ENCODE measurements around the gene SKI. TPM values are rescaled to one million over a fixed set of nuclear protein-coding genes. Genes with fewer than 3 reads are reported as not detected.

Gene SKI
- total RNA-seq, 4 donors from 2014 or later: 60.2 to 157 (median 79.0) TPM

DNA sequence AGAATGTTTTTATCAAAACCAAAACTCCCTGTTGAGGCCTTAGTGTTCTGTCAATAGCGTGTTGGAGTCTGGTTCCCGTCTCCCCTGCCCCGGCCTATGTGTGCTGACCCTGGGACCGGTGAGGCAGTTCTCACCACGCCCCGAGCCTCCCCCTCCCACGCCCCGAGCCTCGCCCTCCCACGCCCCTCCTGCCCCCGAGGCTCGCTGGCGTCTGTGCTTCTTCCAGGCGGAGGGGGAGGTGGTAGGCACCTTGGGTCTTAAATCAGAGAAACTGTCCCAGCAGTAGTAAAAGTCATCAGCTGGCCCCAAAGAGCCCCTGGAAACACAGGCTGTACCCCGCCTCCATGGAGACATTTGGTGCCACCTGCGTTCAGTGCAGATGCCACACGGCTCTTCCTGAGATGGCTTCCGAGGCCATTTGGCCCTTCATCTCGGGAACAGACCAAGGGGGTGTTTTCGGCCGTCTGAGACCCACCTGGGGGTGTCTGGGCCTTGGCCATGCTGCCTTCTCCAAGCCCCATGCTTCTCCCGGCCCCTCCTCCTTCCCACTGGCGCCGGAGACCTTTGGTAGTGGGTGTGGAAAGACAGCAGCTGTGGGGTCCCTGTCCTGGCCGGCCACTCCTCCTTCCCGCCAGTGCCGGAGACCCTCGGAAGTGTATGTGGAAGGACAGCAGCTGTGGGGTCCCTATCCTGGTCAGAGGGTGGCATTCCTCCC, 44.7 kb downstream of the SKI start:
- WGBS, 2 donors (ENCODE audit: low coverage in 1 of 2): 60% methylated on average over 1 of the region's 28 CpGs; no CpG with 5 or more reads in 1 of the 2 donors
- Histone ChIP-seq H3K9me3 (no peaks in the 10 kb centered on the region), H3K27me3 (no peaks in the 10 kb centered on the region), H3K4me3 (no peak overlapping the region), H3K36me3 (peaks cover 0 to 4% of the 10 kb centered on the region in 2 donors), H3K27ac (peak overlapping the region; percentile 0 to 82 (median 78)), H3K4me1 (peaks cover 21 to 100% (median 98%) of the 10 kb centered on the region in 3 donors)
- no peak for ATAC-seq
- TF ChIP-seq POLR2AphosphoS5 (IDR thresholded peaks at IDR 0.05) (no peak), POLR2A (IDR thresholded peaks at IDR 0.05) (no peak), EP300 (IDR thresholded peaks at IDR 0.05) (no peak)
- TF ChIP-seq, protein P1, sequence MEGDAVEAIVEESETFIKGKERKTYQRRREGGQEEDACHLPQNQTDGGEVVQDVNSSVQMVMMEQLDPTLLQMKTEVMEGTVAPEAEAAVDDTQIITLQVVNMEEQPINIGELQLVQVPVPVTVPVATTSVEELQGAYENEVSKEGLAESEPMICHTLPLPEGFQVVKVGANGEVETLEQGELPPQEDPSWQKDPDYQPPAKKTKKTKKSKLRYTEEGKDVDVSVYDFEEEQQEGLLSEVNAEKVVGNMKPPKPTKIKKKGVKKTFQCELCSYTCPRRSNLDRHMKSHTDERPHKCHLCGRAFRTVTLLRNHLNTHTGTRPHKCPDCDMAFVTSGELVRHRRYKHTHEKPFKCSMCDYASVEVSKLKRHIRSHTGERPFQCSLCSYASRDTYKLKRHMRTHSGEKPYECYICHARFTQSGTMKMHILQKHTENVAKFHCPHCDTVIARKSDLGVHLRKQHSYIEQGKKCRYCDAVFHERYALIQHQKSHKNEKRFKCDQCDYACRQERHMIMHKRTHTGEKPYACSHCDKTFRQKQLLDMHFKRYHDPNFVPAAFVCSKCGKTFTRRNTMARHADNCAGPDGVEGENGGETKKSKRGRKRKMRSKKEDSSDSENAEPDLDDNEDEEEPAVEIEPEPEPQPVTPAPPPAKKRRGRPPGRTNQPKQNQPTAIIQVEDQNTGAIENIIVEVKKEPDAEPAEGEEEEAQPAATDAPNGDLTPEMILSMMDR (IDR thresholded peaks at IDR 0.05): no peak

DNA sequence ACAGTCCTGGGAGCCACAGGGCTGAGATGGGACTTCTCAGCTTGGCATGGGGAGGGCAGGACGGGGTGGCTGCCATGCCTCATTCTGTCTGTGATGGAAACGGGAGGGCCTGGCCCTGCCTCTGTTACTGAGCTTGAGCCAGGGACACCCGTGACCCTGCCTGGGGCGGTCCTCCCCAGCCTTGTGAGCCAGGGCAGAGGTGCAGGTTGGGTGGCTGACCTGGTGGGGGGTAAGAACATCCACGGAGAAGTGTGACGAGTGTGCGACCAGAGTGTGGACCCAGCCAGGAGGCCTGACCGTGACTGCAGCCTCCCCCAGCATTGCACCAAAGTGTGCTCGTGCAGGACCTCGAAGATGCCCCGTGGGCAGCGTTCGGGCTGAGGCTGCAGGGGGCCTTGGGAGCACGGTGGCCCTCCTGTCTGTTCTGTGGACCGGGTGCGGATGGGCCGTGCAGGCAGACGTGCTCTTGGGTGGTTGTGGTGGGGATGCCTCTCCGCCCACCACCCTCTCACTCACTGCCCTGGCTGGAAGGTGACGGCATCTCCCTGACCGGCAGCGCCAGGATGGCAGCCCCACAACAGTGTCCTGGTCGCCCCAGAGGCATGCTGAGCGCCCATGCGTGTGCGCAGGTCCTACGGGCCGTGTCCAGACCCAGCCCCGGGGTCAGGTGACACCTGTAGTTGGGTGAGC, 45.4 kb downstream of the SKI start:
- Histone ChIP-seq H3K4me3 (peak overlapping the region in 1 of 2 donors; percentile 29), H3K27me3 (no peaks in the 10 kb centered on the region), H3K36me3 (peaks cover 0 to 4% of the 10 kb centered on the region in 2 donors), H3K4me1 (peaks cover 21 to 100% (median 98%) of the 10 kb centered on the region in 3 donors), H3K27ac (peak overlapping the region; percentile 19 to 82 (median 78)), H3K9me3 (no peaks in the 10 kb centered on the region)
- ATAC-seq: peak; percentile 21
- TF ChIP-seq POLR2AphosphoS5 (IDR thresholded peaks at IDR 0.05): no peak
- TF ChIP-seq, protein P1 (IDR thresholded peaks at IDR 0.05): no peak
- TF ChIP-seq POLR2A (IDR thresholded peaks at IDR 0.05): no peak
- no peak for TF ChIP-seq EP300 (IDR thresholded peaks at IDR 0.05)
- 43% methylated on average over 8 of the region's 29 CpGs; no CpG with 5 or more reads in 1 of the 2 donors for WGBS, 2 donors (ENCODE audit: low coverage in 1 of 2)

DNA sequence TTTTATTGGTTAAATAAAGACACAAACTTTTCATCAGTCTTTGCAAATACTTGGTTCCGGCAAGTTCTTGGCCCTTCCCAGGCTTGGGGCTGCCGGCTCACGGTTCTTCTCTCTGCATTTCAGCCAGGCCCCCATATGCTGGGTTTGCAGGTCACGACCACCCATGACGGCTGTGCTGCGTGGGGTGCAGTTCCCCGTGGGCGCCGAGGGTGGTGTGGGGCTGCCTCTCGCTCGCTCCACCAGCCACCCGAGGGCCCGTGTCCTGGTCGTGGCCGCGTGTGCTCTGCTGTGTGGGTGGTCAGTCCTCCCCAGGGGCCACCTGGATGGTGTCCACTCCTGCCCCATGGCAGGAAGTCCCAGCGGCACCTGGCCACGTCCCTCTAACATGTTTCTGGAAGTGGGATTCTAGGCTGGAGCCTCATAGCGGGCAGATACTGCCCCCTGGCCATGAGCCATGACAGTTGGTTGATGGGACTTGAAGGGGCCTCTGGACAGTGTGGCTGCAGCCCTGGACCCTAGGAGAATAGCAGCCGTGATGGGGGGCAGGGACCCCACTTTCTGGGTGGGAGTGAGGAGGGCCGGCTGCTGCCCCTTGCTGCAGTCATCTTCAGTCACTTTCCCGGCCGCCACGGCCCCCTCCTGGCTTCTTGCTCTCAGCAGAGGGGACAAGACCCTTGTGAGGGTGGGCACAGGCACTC, 46.3 kb downstream of the SKI start:
- Histone ChIP-seq H3K36me3 (peaks cover 0 to 4% of the 10 kb centered on the region in 2 donors), H3K4me3 (peak overlapping the region in 1 of 2 donors; percentile 29), H3K9me3 (no peaks in the 10 kb centered on the region), H3K27ac (peak overlapping the region; percentile 13 to 82 (median 78)), H3K27me3 (no peaks in the 10 kb centered on the region), H3K4me1 (peaks cover 21 to 100% (median 98%) of the 10 kb centered on the region in 3 donors)
- TF ChIP-seq EP300 (IDR thresholded peaks at IDR 0.05): no peak
- TF ChIP-seq, protein P1 (IDR thresholded peaks at IDR 0.05): peak in 1 of 4 experiments; percentile 19
- no peak for ATAC-seq
- WGBS, 2 donors (ENCODE audit: low coverage in 1 of 2): 18 to 20% methylated on average over 1 to 8 of the region's 24 CpGs

DNA sequence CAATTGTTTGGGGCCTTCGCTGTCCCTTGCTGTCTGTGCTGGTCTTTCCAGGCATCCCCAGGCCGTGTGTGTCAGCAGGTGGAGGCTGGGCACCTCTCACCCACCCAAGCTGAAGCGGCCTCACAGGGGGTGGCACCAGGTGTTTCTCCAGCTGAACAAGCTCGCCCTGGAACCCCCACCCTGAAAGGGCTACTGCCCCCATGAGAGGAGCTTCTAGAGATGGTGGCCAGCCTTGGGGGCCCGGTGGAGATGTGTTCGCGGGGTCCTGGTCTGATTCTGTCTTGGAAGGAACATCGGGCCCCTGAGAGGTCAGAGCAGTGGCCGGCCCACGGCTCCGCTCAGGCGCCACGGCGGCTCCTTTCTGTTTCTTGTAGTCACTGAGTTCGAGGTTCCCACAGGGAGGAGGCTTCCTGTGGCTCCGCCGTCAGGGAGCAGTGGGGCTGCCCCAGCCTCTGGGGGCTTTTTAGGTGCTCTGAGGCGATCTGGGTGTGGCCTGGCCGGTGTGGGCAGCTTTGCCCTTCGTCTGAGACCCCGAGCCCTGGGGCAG, 46.9 kb downstream of the SKI start:
- H3K4me3 ChIP-seq: peak overlapping the region in 1 of 2 donors; percentile 29
- H3K27me3 ChIP-seq: no peaks in the 10 kb centered on the region
- no peaks in the 10 kb centered on the region for H3K9me3 ChIP-seq
- H3K27ac ChIP-seq: peak overlapping the region; percentile 13 to 82 (median 78)
- peaks cover 21 to 100% (median 99%) of the 10 kb centered on the region in 3 donors for H3K4me1 ChIP-seq
- TF ChIP-seq POLR2A (IDR thresholded peaks at IDR 0.05) (no peak), POLR2AphosphoS5 (IDR thresholded peaks at IDR 0.05) (no peak), EP300 (IDR thresholded peaks at IDR 0.05) (no peak)
- TF ChIP-seq, protein P1 (IDR thresholded peaks at IDR 0.05): no peak
- H3K36me3 ChIP-seq: peaks cover 0 to 4% of the 10 kb centered on the region in 2 donors
- no peak for ATAC-seq
- WGBS, 2 donors (ENCODE audit: low coverage in 1 of 2): no CpG with 5 or more reads among the region's 21 CpGs
